Measurements from ENCODE around the gene CARD8.
"Not testable (repeated sequence)": the region's sequence is repeated elsewhere in the genome, so short reads cannot be mapped to it uniquely, and the experiment has no call there.

GRCh38 chr19:48265326-48265725 lies 9.6 kb upstream of the CARD8 start:
- TF ChIP-seq CTCF, POLR2A (IDR thresholded peaks at IDR 0.05): not testable (repeated sequence)
